ENCODE data around the gene ADARB2.
"Not testable (repeated sequence)": the region's sequence is repeated elsewhere in the genome, so short reads cannot be mapped to it uniquely, and the experiment has no call there.

Gene ADARB2

DNA sequence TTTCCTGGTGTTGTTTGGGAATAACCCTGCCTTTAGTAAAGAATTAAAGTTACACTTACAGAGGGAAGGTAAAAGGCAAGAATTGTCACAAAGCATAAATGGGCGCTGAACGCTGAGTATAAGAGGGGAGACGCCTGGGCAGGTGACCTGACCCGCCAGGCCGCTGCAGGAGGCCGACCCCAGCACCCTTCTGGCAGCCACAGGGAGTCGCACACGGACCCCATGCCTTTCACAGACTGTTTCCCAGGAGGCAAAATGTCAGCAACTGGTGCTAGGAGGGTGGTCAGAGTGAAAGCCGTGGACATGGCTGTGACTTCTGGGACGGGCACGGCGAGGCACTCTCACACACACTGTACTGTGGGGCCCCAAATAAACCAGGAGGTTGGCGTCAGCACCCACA is 392.9 kb downstream of the ADARB2 start:
- no peak overlapping the region for H3K4me3 ChIP-seq (ENCODE audit: low read depth, low read length)

DNA sequence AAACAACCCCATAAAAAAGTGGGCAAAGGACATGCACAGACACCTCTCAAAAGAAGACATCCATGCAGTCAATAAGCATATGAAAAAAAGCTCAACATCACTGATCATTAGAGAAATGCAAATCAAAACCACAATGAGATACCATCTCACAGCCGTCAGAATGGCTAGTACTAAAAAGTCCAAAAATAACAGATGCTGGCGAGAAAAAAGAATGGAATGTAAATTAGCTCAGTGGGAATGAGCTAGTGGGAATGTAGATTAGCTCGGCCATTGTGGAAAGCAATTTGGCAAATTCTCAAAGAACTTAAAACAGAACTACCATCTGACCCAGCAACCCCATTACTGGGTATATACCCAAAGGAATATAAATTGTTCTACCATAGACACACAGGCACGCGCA is 394.1 kb downstream of the ADARB2 start:
- no peak overlapping the region for H3K4me3 ChIP-seq (ENCODE audit: low read depth, low read length)

DNA sequence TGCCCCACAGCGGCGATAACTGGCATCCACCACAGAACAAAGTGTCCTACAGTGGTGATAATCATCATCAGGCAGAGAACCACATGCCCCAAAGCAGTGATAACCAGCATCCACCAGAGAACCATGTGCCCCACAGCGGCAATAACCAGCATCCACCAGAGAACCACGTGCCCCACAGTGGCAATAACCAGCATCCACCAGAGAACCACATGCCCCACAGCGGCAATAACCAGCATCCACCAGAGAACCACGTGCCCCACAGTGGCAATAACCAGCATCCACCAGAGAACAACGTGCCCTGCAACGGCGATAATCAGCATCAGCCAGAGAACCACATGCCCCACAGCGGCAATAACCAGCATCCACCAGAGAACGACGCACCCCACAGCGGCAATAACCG is 396.3 kb downstream of the ADARB2 start:
- not testable (repeated sequence) for H3K4me3 ChIP-seq (ENCODE audit: low read depth, low read length)

DNA sequence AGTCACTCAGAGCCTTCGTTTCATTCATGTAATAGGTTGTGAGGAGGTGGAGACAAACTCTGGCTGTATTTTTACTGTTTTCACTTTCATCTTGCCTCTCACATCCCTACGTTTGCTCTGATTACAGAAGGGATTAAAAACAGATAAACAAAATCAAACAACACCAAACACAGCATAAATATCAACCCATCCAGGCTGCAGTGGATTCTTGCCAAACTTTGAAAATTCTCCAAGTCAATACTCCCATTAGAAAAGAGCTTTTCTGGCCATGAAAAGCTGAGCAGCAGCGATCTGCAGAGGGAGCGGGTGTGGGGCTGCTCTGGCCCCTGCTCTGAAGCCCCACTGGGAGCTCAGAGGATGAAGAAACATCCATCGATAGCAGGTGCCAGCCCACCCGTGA is 397.9 kb downstream of the ADARB2 start:
- H3K4me3 ChIP-seq (ENCODE audit: low read depth, low read length), result no peak overlapping the region

DNA sequence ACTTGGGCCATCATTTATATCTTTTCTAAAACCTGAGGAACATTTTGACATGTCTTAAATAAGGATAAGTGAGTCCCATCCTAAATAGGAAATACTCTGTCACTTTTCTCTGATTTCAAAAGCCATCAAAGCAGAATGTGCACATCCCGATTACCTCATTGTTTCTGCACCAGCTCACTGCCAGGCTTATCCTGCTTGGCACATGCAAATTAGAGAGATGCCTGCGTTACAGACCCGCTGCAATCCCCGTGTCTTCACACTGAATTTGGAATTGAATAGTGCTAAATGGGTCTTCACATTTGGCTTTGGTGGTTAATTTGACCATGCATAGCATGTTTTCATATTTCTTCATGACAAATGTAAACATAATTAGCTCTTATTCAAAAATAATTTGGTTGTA is 401.7 kb downstream of the ADARB2 start:
- H3K4me3 ChIP-seq (ENCODE audit: low read depth, low read length), result no peak overlapping the region

DNA sequence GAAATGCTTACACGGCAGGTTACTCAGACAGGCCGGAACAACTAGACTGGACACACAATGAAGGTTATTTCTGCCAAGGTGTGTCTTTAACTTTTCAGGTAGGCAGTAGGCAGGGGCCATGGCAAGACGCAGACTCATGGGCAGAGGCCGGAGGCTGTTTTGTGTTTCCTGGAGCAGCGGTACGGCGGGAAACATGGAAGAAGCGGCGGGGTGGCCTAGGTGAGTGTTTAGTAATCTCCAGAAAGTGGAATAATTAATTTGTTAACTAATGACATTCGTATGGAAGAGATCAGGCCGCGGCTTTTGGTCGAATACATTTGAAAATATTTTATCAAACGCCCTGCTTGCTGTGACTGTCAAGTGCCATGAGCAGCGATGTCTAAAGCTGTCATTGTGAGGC is 403.3 kb downstream of the ADARB2 start:
- no peak overlapping the region for H3K4me3 ChIP-seq (ENCODE audit: low read depth, low read length)

DNA sequence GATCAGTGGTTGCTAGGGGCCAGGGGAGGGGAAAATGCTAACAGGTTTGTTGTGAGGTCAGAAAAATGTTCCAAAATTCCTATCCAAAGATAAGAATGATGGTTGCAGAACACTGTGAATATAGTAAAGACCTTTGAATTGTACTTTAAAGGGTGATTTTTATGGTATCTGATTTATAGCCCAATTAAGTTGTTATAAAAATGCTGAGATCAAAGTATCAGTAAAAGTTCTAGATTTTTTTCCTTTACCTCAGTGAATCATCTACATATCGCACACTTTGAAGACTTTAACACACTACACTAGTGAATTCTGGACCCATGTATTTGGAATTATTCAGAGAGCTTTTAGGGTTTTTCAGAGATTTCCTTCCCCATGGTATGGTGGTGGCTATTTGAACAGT is 405.8 kb downstream of the ADARB2 start:
- H3K4me3 ChIP-seq (ENCODE audit: low read depth, low read length), result no peak overlapping the region

DNA sequence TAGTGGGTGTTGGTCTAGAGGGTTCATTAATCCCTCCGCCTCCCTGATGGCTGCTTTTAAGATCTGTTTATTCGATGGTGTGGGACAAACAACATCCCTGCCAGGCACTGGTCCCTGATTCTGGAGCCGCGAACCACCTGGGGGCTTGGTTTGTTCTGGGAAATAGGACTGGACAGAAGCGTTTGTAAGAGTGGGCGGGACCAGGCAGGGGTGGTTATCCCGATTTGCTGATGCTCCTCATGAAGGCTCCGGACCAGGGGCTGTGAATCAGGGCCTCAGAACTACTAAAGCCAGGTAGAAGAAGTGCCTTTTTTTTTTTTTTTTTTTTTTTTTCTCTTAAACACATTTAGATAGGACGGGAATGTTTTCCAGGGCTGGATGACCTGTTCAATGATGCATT is 407.7 kb downstream of the ADARB2 start:
- no peak overlapping the region for H3K4me3 ChIP-seq (ENCODE audit: low read depth, low read length)

DNA sequence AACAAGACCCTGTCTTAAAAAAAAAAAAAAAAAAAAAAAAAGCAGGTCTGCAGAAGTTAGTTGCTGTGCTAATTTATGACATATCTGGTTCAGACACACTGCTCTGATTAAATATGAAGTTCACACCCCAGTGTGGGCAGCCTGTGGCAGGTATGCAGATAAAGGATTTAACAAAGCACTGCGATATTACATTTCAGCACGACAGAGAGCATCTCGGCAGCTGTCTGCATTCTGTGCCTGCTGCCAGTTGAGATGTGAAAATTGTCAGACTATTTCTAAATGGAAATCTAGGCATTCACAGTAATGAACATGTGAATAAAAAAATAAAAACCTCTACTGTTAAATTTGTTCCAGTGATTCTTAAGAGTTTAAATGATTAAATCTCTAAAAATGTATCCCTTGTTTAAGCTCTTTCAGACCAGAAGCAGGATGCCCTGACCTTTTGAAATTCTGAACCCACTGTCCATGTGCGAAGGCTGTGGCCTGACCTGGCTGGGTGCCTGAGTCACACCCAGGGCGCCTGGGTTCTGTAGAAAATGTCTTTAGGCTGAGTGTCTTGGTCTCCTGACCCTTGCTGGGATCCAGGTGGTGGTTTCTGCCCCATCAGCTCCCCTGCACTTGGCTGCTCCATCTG is 408.2 kb downstream of the ADARB2 start:
- H3K4me3 ChIP-seq (ENCODE audit: low read depth, low read length), result no peak overlapping the region

DNA sequence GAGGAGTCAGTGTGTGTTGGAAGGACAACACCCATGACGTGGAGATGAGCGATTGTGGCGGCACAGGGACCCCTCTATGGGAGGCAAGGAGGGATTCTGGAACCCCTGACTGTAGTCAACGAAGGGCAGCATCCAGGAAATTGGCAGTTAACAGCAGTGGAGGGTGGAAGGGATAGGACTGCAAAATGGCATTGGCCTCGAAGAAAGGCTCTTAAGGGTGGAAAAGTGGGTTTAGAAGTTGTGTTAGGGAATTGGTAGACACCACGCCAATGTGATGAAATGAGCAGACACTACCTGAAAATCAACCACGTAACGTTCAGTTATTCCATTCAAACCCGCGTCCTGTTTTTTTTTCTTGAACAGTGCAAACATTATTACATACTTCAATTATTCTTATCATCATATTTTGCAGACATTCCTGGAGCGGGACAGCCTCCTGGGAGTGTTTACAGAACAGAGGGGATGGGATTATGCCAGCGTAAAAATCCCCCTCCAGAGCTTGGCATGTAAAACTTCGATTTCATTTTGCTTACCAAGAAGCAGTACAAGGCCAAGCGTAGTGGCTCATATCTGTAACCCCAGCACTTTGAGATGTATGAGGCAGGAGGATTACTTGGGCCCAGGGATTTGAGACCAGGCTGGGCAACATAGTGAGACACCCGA is 409.0 kb downstream of the ADARB2 start:
- H3K4me3 ChIP-seq (ENCODE audit: low read depth, low read length), result no peak overlapping the region

DNA sequence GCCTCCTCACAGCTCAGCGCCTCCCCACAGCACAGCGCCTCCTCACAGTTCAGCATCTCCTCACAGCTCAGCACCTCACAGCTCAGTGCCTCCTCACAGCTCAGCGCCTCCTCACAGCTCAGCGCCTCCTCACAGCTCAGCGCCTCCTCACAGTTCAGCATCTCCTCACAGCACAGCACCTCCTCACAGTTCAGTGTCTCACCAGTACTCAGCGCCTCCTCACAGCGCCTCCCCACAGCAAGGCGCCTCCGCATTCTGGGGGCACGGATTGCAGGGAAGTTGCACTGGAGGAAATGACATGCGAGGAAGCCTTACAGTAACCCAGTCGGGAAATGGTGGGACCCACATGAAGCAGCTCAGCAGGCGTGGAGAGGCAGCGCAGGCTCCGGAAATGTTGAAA is 409.6 kb downstream of the ADARB2 start:
- no peak overlapping the region for H3K4me3 ChIP-seq (ENCODE audit: low read depth, low read length)

DNA sequence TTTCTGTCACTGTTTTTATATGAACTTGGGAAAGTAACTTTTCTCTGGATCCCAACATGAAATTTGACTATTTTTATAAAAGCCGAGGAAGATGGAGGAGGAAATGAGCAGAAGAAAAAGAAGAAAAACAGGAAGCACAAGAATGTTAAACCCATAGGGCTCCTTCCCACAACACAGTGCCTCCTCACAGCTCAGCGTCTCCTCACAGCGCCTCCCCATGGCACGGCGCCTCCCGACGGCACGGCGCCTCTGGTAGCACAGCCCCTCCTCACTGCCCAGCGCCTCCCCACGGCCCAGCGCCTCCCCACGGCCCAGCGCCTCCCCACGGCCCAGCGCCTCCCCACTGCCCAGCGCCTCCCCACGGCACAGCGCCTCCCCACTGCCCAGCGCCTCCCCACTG is 410.8 kb downstream of the ADARB2 start:
- H3K4me3 ChIP-seq (ENCODE audit: low read depth, low read length), result not testable (repeated sequence)

DNA sequence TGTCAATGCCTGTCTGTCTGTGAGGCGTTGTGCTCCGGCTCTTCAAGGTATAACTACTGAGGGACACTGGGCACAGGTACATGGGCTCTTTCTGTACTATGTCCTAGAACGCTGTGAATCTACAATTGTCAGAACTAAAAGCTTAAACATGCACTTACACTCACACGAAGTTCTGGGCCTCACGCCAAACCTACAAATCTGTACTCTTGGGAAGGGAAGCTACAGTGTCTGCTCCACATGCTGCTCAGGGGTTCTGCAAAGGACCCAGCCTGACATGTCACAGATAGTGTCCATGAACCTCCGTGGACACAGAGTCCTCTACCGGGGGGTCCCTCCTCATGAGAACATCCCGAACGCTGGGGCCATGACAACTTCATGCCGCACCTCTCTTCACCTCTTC is 412.4 kb downstream of the ADARB2 start:
- no peak overlapping the region for H3K4me3 ChIP-seq (ENCODE audit: low read depth, low read length)

DNA sequence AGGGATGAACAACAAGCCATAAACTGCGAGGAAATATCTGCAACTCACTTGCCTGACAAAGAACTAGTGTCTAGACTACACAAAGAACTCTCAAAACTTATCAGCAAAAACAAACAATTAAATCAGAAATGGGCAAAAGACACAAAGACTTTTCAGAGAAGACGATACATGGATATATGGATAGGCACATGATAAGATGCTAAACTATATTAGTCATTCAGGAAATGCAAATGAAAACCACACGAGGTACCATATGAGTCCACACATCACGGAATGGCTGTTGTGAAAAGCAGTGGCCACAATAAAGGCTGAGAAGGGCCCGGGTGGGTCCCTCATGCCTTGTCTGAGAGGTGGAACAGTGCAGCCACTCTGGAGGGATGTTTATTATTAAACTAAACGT is 413.4 kb downstream of the ADARB2 start:
- no peak overlapping the region for H3K4me3 ChIP-seq (ENCODE audit: low read depth, low read length)

DNA sequence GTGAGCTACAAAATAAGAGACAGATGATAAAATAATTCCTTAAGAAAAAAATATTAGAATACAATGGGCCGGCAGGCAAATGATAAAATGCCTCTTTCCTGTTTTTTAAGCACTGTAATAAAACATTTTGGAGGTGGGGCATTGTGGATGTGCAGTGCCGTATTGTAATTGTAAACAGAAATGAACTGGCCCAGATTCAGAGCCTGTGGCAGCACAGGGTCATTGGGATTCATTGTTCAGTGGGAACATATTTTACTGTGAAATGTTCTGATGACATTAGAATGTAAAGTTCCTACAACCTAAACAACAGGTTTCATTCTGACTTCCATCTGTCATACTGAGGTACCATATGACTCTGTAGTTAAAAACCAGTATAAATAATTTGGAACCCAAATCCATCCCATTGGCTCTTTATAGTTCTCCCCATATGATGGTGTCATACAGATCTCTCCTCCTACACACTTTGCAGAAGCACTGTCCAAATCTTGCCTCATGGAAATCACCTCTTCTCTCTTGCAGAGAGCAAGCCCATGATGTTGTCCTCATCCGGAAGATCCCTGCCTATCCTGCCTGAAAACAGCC is 416.5 kb downstream of the ADARB2 start:
- no peak overlapping the region for H3K4me3 ChIP-seq (ENCODE audit: low read depth, low read length)

DNA sequence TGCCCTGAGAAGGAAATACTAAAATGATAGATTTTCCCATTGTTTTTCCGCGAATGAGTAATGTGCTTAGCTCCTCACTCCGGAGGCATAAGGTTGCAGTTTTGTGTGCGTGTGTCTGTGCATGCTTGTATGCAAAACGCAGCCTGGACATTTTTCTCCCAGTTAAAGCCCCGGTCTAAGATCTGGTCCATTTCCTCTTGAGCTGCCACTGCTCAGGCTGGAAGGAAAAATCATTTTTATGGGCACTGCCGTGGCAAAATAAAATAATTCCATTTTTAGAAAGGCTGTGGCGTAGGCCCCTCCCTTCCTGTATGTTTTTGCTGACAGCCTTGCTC is 420.5 kb downstream of the ADARB2 start:
- H3K4me3 ChIP-seq (ENCODE audit: low read depth, low read length), result no peak overlapping the region

DNA sequence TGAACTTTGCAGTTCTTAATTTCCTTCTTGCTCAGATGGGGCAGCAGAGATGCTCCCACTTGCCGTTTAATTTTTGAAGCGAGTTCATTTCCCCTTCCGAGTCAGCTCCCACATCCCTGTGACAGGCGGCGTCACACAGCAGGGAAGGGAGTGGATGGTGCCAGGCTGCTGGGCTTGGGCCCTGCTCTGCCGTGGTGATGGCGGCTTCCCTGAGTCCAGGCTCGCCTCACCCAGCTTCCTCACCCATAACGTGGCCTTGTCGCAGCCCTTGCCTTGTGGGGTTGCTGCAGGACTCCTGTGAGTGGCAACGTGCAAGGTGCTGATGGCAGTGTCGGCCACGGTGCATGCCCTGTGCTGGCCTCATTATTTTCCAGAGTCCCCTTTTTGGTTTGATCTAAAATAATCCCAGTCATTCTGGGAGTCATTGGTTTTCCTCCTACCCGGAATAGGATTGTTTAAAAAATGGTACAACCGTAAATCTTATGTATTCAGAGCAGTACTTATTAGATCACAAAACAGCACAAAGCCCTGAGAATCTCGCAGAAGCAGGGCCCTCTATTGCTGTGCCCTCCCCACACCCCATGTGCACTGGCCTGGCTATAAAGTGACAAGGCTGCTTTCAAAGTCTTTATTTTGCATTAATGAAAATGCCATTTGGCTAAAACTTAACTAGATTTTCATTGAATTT is 421.1 kb downstream of the ADARB2 start:
- no peak overlapping the region for H3K4me3 ChIP-seq (ENCODE audit: low read depth, low read length)

DNA sequence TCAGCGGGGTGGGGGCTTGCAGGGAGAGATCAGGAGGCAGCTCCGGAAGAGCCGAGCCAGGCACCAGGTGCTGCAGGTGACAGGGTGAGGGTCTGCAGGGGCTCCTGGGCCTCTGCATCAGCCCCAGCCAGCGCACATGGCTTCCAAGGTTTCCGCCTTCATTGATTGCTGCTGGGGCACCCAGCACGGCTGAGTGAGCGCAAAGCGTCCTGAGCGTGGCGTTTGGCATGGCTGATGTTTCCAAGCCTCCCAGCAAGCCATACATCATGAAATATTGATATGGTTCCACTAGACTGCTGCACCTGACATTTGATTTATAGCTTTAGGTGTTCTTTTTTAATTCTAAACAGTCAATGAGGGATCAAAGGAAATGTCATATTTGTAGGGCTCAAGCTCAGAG is 422.1 kb downstream of the ADARB2 start:
- no peak overlapping the region for H3K4me3 ChIP-seq (ENCODE audit: low read depth, low read length)

DNA sequence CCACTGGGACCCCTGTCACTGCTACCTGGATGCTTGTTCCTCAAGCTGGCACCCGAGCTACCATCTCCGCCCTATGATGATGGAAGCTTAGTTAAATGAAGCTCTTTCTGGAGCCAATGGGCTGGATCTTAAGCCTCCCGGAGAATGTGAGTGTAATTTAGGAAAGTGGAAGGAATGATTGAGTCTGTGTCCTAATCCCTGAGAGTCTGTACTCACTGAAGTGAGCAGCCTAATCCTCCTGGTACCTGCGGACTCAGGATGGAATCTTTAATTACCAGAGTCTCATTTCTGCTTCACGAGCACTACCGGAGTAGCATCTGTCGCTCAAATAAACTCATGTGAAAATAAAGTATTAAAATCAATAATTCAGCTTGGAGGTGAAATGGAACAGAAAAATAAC is 425.6 kb downstream of the ADARB2 start:
- no peak overlapping the region for H3K4me3 ChIP-seq (ENCODE audit: low read depth, low read length)

DNA sequence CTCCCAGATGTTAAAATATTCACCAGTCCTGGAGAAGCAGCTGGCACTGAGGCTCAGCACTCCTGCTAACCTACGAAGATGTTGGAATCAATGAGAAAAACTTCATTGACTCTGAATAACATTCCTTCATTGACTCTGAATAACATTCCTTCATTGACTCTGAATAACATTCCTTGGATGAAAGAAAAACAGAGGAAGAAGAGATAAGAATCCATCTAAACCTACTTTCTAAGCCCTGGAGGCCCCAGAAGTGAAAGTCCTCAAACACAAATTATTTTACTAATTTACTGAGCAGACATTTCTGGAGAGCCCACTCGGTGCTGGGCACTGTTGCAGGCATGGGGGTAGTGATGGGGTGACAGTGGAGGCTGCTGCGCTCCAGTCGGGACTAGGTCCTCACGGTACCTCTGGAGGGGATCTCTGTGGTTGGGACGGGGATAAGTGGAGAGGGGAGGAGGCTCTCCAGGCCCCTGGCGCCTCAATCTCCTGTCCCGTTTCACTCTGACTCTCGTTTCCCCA is 427.0 kb downstream of the ADARB2 start:
- no peak overlapping the region for H3K4me3 ChIP-seq (ENCODE audit: low read depth, low read length)

DNA sequence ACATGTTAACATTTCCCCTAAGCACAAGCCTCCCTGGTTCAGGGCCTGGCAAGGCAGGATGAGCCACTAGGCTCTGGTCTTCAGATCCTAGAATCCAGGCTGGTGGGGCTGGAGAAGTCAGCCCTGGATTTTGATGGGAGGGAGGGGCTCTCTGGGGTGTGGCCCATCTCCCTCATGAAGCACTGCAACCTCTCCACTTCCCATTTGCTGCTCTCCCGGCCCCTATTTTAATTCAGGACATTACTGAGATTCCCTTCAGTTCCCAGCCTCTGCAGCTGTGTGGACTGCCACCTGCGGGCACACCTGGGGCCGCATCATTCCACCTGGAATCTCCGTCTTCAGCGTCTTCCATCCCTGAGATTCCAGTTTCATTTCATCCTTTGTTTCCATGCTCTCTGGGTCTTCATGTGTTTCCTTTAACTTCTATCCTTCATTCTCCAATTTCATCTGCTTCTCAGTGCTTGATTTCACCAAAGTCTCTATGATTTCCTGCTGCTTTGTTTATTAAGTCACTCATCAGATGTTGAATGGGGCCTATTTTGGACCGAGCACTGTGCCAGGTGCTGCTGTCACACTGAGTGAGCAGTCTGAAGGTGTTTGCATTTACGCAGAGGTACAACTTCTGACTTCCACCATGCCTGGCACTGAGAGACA is 427.6 kb downstream of the ADARB2 start:
- no peak overlapping the region for H3K4me3 ChIP-seq (ENCODE audit: low read depth, low read length)
